NOMO-1 (cell line): ENCODE measurements around the gene SLC22A17.

Experiments
- DNase-seq, 2 experiments: peaks; one replicate each; lab custom pipeline; 2025; ENCODE audit not compliant: unreplicated experiment in 2 of 2; lab: John Stamatoyannopoulos, UW

Gene SLC22A17

DNA sequence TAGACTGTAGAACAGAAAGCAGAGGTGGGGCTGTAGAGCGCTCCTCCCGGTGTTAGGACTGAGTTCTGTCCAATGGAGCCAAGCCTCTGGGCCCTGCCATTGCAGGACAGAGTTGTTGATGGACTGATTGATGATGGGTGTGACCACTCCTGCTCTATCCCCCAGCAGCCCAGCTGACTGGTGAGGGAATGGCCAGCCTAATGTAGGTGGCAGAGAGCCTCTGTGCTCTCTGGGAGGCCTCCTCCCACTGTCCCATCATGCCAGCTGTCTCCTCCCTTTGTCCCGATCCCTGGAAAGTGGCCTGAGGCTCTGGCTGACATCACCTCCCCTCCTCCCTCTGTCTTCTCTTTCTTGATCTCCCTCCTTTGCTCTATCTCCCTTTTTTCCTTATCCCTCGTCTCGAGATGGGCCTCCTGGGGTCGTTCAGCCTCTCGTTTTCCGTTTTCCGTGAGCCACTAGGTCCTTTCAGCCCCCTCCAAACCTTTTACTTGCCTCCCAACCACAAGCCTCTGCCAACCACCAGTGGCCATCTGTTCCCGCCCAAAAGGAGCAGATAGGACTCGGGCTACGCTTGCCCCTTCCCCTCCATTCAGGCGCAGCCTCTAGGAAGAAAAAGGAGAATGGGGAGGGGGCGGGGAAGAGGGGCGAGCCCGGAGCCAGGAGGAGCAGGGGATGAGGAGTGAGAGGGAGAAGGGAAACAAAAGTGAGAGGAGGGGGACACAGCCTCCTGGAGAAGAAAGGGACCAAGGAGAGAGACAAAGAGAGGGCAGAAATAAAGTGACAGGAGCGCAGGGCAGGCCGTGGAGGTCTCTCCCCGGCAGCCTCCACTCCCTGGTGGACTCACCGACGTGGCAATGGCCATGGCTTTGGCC is 11.7 kb upstream of the SLC22A17 start:
- DNase-seq = no peak

DNA sequence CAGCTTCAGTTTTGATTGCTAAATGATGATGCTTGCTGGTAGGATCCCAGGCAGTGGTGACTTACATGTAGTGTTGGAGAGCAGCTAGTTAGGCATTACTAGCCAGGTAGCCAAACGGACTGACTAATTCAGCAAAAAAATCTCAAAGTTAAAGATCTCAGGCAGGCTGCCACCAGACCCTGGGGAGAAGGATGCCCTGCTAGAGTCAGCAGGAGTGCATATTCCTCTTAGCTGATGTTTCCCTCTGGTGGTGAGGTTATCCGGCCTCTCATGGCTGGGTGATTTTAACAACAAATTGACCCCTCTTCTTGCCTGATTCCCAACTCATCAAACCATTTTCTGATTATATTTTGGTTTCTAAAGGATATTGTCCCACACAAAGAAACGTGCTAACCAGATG is 9.5 kb upstream of the SLC22A17 start:
- DNase-seq = no peak

DNA sequence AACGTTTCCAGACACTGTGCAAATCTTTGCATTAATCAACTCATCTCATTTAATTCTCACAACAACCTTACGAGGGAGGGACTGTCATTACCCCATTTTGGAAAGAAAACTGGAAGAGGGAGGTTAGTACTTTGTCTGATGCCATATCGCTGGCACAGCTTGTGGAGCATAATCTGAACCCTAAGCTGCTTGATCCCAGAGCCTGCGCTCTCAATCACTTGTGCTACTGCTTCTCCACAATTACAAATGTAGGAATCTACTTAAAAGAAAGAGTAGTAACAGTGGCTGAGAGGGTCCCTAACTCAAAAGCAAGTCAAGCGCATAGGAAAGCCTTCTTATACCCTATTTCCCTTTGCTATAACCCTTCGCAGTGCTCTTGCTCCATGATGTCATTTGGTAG is 9.1 kb upstream of the SLC22A17 start:
- no peak for DNase-seq

DNA sequence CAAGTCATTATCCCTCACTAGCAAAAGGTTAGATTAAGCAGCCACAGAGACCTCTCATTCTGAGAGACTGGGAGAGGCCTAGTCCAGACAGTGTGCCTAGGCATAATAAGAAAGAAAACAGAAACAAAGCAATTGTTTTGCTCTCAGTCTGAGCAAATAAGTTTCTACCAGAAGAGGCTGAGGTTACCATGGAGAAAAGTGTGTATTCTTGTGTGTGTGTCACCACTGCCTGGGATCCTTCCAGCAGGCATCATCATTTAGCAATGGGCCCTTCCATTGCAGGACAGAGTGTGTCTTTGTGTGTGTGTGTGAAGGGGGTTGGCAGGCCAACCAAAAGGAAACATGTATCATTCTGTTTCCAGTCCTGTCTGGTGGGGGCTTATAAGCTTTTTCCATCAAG is 8.6 kb upstream of the SLC22A17 start:
- no peak for DNase-seq

DNA sequence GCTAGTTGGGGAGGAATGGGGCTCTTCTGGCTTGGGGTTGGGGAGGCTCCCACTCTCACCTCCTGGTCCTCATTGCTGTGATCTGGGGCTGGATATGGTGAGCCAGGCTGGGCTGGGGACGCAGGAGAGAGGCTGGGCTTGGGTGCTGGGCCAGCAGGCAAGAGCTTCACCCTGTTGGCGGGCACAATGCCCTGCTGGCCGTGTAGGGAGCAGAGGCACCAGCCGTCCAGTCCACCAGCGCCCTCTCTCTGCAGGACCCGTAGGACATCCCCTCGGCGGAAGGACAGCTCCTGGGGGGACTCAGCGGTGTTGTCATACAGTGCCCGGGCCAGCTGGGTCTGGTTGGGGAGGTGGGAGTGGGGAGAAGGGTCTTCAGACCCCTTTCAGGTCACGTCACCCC is 7.8 kb upstream of the SLC22A17 start:
- DNase-seq = no peak

DNA sequence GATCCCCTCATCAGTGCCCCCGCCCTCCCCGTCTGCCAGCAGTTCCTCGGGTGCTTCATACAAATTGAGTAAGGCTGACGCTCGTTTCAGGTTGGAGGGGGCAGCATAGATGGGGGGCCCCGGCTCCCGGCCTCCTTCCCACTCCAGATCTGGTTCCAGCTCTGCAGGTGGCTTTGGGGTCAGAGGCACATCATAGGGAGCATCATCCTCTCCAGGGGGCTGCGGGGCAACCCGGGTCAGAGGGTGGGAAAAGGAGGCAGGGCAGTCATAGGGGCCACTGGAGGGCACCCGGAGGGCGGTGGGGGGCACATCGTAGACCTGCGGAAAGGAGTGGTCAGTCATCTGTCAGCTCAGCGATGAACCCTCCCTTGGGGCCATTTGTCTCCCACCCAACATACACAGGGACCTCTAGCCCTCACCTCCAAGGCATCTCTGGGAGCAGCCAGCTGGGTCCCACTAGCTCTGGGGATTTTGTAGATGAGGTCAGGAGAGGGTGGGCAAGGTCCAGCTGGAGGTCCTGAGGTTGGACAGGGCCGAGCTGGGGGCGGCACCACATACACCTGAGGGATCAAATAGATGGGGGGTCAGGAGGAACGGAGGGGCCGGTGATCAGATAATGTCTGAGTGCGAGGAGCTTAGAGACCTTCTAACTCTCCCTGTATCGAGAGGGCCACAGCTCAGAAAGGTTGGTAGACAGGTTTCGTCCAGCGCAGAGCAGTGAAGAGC is 7.2 kb upstream of the SLC22A17 start:
- no peak for DNase-seq

DNA sequence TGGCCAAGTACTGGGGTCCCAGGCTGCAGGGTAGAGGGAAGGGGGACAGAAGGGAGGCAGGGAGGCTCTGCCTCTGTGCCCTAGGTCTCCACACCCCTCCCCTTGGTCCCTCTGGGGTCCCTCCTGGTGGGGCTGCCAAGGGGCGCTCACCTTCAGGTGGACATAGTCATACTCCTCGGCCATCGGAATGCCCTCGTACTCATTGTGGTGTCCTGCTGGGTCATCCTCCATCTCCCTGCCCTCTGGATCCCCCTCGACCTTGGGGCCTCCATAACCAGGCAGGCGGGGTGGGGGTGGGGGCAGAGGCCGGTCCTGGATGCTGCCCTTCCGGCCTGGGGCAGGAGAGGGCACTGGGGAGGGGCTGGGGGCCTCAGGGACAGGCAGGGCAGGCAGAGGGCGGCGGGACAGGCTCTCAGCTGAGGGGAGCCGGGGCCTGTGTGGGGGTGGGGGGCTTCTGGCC is 6.5 kb upstream of the SLC22A17 start:
- no peak for DNase-seq

DNA sequence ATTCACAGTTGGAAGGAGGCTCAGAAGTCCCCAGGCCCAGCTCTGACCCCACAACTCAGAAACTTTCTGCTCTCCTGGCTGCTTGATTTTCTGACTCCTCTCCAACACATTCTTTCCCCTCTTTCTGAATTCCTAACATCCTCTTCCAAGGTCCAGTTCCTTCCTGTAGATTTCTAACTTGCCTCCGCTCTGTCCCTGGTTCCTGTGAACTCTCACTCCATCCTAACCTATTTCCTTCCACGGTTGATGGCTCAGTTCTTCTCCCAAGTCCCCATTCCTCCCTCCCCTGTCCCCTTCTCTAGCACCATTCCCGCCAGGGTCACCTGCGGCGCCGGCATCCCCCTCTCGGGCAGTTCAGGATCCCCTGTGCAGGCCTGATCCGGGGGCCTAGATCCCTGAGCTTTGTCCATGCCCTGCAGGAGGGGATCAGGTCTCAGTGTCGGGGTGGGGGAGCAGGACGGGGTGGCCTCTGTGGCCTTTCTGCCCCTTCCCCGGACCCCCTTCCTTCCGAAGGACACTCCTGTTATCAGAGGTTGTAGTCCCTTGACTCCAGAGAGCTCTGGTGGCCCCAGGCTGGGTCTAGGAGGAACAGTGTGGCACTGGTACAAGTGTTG is 6.0 kb upstream of the SLC22A17 start:
- DNase-seq = no peak

DNA sequence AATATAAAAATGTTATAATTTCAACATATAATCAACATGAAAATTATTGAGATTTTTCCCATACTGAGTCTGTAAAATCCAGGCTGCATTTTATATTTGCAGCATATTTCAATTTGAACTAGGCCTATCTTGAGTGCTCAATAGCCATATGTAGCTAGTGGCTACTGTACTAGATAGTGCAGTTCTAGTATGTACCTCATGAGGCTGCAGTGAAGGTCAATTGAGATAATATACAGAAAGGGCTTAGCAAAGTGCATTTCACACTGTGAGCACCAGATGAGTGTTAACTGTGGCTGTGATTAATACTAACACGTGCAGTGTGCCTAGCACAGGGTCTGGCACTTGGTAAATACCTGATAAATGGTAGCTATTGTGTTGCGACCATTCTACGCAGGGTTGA is 5.4 kb upstream of the SLC22A17 start:
- no peak for DNase-seq

DNA sequence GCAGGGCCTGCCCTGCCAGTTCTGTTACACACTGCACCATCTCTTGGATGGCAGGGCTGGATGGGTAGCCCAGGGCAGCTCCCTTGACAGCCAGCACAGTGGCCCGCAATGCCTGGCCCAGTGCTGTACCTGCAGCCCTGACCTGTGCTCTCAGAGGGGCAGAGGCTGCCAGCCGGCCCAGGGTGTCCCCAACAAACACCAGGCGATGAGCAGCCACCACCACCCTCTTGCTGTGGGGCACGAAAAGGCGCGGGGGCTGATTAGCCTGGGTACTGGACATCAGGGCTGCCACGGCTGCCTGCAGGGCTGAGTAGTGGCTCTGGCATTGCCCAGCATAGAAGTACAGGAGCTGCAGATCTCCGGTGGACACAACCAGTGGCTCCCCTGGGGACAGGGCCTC is 4.6 kb upstream of the SLC22A17 start:
- no peak for DNase-seq

DNA sequence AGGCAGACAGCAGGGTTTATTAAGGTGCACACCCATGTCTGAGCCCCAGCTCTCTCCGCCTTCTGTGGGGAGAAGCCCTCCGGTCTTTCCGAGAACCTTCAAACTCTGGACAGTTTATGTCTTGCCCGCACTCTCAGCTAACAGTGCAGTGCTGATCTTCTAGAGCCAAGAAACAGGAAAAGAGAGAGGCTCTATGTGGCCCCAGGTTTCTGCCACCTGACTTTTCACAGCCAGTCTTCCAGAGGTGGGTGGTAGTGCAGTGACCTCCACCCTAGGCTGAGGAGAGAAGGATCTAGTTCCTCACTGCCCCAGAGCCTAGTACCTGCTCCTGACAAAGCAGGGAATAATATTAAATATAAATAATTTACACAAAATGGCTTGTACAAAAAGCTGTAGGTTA is 4.0 kb upstream of the SLC22A17 start:
- no peak for DNase-seq

DNA sequence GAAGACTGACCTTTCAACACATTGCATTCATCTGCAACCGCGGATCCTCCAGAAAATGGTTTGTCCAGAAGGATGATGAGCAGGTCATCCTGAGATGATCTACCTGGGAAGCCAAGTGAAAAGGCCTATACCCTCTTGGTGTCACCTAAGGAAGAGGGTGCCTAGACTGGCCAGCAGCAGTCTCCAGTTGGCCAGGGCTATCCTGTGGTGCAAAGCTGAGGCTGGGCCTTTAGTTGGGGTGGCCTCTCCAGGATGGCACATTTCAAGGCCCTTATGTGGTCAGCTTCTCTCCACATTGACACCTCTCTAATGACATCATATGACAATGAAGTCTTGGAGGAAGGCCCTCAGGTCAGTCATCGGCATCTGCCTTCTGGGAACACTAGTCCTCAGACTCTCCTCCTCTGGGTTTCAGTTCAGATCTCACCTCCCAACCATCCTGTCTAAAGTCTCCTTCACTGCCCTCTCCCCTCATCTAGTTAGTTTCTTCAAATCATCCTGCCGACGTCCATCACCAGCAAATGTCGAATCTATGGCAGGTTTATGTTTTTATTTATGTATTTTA is 3.3 kb upstream of the SLC22A17 start:
- DNase-seq = no peak

DNA sequence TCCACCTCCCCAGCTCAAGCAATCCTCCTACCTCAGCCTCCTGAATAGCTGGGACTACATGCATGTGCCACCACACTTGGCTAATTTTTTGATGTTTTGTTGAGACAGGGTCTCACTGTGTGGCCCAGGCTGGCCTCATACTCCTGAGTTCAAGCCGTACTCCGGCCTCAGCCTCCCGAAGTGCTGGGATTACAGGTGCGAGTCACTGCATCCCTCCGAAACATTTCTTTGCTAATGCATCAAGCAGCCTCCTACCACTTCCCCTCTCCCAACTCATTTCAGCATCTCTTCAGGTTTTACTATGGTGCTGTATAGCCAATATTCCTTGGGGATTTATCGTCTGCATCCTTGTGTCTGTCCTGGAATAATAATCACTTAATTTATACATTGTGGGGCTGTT is 2.3 kb upstream of the SLC22A17 start:
- no peak for DNase-seq

DNA sequence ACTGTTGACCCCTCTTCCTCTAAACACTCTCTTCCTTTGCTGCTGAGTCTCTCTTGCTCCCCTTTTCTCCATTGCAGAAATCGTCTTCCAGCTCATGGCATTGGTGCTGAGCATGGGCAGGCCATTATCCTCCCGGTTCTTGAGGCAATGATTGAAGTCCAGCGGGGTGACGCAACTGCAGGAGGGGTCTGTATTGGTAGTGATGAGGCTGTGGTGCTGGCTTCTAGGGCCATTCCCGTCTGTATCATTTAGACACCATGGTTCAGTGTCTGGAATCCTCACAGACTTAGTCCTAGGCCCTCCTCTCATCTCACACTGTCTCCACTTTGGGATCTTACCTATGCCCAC is 720 bp upstream of the SLC22A17 start:
- no peak for DNase-seq

DNA sequence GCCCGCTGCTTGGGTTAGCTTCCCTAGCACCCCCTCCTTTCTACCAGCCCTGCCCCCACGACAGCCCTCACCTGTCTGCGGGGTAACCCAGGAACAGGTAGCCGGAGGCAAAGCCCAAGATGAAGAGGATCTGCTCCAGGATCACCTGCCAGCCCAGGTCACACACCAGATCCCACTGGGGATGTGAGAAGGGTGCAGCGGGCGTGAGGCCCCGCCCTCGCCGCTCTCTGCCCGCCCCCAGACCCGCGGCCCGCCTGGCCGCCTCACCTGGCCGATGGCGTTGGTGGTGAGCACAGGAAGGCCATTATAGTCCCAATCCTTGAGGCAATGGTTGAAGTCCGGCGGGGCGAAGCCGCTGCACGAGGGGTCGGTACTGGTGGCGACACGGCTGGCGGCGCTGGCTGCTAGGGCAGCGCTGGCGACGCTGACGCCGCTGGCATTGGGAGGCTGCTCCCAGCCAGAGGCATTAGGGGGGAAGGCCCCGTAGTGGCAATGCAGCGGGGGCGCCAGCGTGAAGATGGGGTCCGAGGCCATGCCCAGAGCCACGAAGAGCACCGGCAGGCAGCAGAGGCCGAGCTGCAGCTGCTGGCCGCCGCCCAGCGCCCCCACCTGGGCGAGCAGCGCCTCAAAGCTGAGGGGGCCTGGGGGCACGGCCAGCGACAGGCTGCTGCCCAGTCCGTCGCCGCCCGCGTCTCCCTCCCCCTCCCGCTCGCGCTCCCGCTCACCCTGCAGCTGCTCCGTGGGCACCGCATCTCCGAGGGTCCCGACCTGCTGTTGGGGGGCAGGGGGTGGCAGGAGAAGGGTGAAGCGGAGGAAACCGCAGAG is 794 bp downstream of the SLC22A17 start:
- no peak for DNase-seq

DNA sequence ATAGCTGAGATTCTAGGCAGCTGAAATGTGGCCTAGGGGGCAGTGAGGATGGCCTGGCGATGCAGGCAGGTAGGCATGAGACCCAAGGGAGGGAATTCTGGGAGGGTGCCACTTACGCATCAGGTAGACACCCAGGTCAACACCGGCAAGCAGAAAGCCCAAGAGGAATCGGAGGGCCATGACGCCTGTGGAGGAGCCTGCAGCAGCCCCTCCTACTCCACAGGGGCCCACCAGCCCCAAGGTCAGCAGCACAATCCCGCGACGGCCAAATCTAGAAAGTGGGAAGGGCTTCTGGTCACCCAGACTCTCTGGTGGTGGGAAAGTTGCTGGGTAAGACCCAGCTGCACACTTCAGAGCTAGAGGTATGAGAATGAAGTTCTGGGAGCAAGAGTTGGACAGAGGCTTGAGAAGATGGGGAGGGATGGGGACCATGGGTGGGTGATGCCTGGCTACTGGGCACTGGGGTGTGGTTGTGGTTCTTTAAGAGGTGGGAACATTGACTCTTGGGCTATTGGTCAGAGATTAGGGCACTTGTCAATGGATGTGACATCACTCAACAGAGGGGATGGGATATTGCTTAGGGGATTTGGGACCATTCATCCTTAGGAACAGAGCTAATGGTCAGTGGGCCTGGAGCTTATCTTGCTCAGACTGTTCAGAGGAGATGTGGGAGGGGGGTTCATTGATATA is 3.4 kb downstream of the SLC22A17 start:
- no peak for DNase-seq

DNA sequence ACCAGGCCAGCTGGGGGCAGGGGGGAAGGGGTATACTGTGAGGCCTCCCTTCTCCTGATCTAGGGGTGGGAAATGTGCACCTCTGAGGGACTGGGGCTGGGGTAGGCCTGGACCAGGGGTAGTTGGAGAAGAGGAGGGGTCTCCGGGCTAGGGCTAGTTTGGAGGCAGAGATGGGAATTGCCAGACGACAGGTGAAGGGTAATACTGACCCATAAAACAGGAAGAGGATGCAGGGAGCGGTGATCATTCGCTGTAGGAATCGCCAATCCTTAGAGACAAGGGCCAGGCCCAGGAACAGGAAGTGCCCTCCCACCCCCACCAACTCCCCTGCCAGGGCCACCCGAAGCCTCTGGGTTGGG is 4.4 kb downstream of the SLC22A17 start:
- no peak for DNase-seq

DNA sequence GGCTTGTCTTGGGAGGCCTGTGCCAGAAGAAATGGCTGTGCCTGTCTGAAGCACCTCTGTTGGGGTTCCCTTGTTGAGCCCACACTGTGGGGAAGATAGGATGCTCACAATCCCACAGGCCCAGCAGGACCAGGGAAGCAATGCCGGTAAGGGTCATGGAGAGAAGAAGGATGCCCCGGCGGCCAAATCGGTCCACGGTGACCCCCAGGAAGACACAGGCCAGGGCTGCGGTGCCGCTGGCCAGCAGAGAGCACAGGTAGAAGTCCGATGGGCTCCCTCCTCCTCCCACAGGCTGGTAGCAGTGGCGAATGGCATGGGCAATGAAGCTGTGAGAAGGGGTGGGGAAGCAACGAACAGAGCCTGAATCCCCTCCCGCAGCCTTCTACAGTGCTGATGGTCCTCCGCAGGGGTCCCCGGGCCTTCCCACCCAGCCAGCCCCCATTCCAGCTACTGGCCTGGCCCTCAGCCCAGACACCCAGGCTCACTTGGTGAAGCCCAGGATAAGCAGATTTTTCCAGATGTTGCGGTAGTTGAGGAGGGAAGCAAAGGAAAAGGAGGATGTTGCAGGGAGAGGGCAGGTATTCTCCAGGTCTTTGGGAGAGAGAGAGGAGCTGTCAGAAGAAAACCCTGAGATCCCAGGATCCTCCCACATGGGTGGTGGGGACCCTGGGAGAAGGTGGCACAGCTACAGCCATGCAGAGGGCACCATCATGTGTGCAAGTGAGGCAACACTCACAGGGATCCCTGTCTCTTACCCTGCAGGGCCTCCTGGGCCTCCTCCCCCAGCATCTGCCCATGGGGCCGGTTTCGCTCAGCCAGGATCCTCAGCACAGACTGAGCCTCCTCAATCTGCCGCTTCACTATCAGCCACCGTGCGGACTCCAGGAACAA is 5.0 kb downstream of the SLC22A17 start:
- no peak for DNase-seq

DNA sequence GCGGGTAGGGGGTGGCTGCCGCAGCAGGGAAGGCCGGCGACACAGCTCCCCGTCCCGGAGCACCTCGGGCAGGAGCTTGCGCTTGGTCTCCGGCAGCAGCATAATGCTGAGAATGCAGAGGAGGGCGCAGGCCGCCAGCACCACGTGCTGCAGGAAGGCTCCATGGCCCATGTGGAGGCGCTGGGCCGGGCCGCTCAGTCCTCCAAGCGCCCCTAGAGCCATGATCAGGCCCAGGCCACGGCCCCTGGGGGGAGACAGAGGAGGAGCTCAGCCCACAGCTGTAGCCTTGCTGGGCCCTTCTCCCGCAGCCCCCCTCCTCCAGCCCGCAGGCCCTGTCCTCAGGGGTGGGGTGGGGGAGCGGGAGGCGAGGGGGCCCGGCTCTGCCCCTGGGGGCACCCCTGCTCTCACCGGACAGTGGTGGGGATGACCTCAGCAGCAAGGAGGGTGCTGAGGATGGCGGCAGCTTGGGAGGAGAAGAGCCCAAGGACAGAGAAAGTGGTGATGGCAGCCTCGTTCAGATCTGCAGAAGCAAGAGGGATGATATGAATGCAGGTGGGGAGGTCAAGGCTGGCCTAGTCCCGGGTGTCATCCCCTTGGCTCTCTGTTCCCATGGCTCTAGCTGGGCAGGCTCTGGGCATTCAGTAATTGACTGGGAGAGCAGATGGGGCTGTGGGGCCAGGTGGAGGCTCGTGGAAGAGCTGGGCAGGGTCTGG is 5.8 kb downstream of the SLC22A17 start:
- no peak for DNase-seq
